Activated CD4-positive, alpha-beta T cell treated with anti-CD3 and anti-CD28 coated beads, Interleukin-2, Interleukin-6, amounts not matched to agents 100 ng/mL and 50 ng/mL, durations not matched to agents 16 hours and 8 hours (primary cell): ENCODE measurements around the gene STT3A.

Experiments
- DNase-seq: peaks from one replicate; pipeline ENCODE4 v3.0.0-alpha.2; 2020

STT3A gene

GRCh38 chr11:125670172-125670571 is 77.5 kb downstream of the STT3A start:
- no peak for DNase-seq

GRCh38 chr11:125671561-125671960 is 78.9 kb downstream of the STT3A start:
- no peak for DNase-seq
